GM19467 (cell line): Measurements from ENCODE around the gene RAB3IL1.
"Not testable (repeated sequence)": the region's sequence is repeated elsewhere in the genome, so short reads cannot be mapped to it uniquely, and the experiment has no call there.

Experiments
- ATAC-seq: cut with Tn5 transposase; IDR thresholded peaks from one replicate; pipeline ENCODE4 v1.9.1; 2021; ENCODE audit warnings: mild to moderate bottlenecking, moderate library complexity; ENCODE audit not compliant: unreplicated experiment

The RAB3IL1 gene

DNA sequence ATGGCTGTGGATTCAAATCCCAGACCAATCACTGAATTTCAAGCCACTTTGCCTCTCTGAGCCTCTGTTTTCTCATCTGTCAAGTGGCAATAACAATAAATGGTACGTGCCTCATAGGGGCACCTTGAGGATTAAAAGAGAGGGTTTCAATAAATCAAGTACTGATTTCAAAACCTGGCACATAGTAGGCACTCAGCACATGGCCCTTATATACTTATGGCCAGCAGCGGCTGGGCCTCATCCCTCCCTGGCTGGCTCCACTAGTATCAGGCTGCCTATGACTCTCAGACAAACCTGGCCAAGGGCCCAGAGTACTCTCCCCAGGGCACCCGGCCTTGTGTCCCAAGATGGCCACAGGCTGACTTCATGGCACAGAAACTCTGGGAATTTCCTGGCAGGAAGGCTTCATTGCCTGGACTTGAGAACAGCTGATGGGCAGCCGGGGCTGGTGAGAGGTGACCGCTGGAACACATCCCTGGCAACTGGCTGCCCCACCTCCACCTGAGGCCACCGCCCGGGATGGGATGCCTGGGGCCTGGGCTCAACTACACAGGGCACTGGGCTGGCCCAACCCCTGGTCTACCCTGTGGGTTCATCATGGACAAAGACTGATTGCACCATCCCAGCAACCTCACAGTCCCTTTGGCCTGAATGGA lies 29.4 kb downstream of the RAB3IL1 start:
- no peak for ATAC-seq

DNA sequence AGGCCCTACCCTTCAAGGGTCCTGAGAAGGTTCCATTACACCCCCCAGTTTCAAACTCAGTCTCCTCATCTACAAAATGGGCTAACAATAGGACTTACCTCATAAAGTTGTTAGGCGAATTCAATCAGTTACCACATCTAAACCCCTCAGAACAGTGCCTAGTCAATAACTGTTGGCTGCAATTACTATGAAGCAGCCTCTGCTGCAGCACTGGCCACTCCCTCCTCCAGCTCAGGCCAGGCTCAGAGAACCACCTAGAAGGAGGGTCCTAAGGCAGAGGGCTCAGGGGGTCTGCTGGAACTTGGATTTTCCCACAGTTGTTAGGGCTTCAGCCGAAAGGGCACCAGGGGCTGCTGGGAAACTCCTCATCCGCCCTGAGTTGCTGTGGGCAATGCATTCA lies 30.7 kb downstream of the RAB3IL1 start:
- no peak for ATAC-seq

DNA sequence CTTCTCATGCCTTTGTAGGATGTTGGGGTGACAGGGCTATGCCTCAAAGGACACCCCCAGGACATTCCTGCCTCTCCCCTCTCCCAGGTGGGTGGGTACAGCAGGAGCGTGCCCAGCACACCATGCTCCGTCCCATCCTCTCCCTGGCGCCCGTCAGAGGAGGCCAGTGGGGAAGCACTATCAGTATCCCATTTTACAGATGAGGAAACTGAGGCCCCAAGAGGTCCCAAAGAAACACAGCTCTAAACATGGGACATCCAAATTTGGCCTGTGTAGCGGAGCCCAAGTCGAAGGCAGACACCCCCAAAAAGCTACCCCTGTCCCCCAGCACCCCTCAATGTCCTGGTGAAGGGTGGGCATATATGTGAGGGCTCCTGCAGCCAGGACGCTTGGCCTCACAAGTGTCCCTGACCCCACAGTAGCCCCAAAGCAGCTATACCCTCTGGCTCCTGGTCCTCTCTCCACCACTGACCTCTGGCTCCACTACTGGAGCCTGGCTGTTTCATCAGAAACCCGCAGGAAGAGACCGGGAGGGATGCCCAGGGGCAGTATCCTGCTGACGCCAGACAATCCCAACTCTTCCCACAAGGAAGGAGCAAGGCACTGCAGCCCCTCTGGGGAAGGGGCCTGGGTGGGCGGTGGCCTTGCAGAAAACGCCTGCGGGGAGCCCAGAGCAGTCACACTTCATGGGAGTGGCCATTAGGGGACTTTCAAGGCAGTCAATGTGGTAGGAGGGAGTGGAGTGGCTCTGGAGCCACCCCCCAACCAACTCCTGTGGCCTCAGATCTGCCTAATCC lies 31.4 kb downstream of the RAB3IL1 start:
- ATAC-seq, result no peak

DNA sequence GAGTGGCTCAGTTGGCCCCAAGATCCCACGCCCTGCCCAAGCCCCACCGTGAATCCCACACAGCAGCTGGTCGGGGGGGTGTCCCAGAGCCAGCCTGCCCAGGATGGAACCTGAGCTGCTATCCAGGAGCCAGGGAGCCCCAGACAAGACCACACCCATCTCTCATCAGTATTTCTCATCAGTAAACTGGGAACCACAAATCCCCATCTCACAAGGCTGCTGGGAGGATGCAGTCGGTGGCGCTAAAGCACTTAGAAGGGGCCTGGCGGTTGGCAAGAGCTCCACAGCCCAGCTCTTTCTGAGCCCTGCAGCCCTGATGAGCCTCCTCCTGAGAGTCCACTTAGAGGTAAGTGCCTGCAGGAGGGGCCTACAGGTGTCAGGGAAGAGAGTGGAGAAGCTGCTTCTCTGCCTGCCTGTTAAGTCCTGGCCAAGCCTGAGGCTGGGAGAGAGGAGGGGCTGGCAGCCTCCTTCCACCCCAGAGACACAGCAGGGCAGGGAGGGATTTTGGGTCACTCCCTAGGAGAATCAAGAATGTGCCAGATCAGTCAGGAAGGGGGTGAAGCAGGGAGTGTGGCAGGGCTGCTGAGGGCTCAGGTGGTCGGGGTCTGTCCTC lies 32.1 kb downstream of the RAB3IL1 start:
- ATAC-seq, result no peak

DNA sequence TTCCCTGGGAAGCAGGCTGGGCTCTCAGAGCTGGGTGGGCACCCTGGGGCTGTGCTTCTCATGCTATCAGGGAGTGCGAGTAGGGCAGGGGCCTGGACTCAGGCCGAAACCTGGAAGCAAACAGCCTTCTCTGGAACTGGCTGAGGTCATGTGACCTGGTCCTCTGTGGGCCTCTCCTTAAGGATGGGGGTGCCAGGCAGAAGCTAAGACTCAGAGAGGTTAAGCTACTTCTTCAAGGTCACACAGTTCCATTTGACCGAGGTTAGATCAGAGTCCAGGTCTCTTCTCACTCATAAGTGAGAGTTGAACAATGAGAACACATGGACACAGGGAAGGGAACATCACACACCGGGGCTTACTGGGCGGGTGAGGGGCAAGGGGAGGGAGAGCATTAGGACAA lies 33.4 kb downstream of the RAB3IL1 start:
- no peak for ATAC-seq

DNA sequence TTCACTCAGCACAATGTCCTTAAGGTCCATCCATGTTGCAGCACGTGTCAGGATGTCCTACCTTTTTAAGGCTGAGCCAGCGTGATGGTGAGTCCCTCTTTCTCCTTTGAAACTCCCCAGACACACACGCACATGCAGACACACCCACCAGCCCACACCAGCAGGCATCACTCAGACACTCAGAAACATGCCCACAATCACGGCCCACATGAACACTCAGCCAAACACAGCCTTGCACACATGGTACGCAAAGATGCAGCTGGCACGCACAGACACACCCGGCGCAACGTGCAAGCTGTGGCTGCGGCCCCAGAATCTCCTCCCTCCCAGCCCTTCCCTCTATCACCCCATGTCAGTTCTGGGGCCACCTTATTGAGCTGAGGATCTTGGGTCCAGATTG lies 34.0 kb downstream of the RAB3IL1 start:
- no peak for ATAC-seq

DNA sequence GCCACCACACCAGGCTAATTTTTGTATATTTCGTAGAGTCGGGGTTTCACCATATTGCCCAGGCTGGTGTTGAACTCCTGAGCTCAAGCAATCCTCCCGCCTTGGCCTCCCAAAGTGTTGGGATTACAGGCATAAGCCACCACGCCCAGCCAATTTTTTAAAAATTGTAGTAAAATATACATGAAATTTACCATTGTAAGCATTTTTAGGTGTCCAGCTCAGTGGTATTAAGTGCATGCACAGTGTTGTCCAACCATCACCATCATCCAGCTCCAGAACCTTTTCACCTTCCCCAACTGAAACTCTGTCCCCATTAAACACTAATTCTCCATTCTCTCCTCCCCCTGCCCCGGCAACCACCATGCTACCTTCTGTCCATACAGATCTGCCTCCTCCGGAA lies 34.5 kb downstream of the RAB3IL1 start:
- ATAC-seq, result no peak

DNA sequence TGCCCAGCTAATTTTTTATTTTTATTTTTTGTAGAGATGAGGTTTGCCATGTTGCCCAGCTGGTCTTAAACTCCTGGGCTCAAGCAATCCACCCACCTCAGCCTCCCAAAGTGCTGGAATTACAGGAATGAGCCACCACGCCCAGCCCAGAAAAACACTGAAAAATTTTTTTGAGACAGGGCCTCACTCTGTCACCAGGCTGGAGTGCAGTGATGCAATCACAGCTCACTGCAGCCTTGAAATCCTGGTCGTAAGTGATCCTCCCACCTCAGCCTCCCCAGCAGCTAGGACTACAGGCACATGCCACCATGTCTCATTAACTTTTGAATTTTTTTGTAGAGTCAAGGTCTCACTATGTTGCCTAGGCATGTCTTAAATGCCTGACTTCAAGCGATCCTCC lies 35.1 kb downstream of the RAB3IL1 start:
- not testable (repeated sequence) for ATAC-seq

DNA sequence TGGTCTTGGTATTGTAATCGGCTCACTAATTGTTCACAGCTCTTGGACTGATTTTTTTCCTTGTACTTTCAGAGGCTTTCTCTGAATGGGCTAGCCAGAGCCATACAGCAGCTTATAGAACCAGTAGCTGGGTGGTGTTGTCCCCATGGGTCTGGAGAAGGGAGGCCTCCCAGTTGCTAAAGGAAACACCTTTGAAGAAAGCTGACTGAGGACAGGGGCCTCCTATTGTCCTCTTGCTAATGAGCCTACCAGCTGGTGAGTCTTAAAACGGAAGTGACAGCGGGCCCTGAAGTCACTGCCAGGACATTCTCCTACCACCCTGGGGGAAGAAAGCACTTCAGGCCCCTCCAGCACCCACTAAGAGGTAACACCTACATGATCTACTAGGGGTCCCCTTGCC lies 36.0 kb downstream of the RAB3IL1 start:
- no peak for ATAC-seq

DNA sequence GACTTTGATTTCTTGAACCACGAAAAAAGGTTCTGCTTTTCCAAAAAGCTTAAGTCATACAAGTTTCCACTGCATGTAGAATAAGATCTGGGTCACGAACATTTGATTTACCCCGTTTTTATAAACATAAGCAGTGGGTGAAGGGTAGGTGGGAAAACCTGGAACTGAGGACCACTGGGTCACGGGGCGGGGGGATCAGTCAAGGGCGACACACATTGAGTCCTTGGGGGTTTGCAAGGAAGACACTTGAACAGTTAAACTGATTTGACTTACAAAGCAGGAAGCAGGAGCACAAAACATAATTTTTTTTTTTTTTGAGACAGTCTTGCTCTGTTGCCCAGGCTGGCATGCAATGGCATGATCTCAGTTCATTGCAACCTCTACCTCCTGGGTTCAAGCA lies 36.9 kb downstream of the RAB3IL1 start:
- ATAC-seq, result no peak

DNA sequence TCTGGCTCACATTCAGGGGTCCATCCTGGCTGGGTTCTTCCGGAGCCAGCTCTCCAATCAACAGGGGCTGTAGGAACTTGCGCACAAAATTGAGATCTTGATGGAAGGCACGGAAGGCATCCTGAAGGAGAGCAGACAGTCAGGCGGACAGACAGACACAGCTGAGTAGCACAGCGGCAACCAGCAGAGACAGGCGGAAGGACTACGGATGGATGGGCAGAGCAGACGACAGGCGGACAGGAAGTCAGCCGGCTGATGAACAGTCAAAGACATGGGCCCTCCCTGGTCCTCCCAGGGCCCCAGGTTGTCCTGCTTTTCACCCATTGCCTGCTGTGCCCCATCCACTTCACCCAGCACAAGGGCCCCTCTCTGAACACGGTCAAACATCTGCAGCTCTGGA lies 37.3 kb downstream of the RAB3IL1 start:
- no peak for ATAC-seq

DNA sequence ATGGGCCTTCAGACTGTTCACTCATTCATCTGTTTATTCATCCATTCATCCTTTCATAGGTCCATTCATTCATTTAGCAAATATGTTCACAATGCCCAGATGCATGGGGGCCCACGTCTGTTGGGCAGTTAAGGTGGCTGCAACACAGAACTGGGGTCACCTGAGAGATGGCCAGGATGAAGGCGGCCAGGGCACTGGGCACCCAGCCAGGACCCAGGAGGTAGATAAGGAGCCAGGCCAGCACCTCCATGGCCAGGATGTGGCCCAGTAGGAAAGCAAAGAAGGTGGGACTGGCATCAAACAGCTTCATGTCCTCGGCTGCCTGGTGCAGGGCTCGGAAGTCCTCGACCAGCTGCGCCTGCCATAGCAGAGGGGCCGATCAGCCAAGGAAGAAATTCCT lies 38.2 kb downstream of the RAB3IL1 start:
- no peak for ATAC-seq

DNA sequence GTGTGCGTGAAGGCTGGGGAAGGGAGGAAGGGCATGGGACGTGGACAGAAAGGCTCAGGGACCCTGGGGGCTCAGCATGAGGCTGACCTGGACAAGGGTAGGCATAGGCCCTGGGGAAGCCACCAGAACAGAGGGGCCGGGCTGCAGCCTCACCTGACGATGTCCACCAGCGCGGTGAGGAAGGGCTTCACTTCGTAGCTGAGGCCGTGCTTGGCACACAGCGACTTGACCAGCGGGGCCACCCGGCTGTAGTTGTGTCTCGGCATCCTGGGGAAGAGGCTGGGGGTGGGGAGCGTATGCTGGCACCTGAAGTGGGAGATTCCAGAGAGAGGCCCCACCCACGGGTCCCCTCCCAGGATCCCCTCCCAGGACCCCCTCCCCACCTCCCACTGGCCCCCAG lies 41.7 kb downstream of the RAB3IL1 start:
- no peak for ATAC-seq

DNA sequence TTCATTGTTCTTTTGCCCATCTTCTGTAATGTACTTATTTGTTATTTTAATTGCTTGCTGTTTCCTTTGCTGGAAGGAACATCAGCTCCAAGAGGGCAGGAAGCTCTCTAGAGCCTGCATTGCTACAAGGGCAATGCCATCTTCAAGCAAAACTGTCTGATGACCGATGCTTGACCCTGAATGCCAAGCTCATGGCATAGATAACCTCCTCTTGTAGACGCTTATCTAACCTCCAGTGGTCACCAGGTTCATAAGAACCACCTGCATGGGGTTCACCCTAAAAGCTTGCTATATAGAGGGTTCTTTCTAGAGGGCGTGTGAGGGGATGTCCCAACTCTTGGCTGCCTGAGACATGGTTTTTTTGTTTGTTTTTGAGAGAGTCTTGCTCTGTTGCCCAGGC lies 42.5 kb downstream of the RAB3IL1 start:
- ATAC-seq, result no peak

DNA sequence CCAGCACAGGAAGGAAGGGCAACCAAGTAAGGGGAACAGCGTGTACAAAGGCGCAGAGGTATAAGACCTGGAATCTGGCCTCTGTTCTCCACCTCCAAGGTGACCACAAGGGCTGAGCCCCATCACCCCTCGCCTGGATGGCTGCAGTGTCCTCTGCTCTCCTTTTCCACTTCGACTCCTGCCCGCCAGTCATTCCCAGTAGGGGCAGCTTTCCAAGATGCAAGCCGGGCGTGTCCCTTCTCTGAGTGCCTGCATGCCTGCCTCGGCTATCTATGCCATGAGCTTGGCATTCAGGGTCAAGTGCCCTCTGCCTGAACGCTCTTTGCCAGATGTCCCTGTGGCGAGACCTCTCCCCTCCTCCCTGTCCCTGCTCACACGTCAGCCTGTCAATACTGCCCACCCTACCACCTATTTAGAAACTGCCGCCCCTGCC lies 43.0 kb downstream of the RAB3IL1 start:
- ATAC-seq, result no peak

DNA sequence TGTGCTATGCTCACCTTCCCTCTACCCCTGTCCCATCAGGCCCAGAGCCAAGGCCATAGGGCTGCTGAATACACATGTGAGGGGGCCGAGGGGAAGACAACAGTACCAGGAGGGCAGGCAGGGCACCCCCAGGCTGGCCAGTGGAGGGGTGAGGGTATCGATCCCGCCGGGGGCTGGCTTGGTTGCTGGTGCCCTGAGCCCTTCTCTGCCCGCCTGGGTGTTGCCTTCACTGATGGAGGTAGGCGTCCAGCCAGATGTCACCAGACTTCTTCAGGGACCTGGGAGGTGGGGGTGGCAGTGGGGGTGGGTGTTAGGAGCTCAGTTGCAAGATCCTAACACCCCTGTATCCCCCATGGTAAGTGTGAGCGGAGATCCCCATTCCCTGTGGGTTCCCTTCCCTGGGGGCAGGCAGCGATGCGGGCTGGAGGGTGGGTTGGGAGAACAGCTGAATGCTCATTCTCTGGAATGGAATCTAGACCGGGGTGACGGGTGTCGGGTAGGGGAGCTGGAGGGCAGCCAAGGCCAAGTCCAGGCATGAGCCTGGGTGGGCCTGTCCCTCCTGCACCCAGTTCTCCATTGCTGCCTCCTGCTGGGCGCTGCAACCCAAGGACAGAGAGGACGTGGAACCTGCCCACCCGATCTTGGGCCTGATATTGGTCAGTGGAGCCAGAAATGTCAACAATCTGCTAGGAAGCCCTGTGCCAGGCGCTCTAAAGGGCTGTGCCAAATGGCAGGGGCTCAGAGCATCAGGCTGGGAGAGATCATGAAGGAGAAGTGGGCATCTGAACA lies 43.6 kb downstream of the RAB3IL1 start:
- no peak for ATAC-seq

DNA sequence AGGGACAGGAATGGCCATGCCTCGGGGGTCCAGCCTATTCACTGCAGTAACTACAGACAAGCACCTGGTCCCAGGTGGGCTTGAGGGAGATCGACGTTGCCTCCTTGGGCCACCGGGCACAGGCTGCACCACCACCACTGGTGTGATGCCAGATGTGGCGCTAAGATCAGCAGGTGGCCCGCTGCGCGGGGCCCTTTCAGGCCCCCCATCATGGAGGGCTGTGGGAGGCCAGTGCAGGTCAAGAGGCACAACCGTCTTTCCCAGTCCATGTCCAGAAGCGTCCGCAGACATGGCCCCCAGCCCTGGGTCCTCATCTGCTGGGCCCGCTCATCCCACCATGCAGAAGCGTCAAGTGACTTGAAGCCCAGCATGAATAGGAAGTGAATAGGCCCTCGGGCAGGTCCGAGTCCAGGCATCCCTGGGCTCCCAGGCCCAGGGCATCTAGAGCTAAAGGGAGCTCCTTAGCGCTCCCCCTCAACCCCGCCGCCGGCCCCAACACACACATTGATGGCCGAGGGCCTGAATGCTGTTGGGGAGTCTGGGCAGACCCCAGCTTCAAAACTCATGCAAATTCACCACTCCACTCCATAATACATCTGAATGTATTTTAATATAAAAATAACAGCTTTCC lies 44.3 kb downstream of the RAB3IL1 start:
- ATAC-seq, result no peak

DNA sequence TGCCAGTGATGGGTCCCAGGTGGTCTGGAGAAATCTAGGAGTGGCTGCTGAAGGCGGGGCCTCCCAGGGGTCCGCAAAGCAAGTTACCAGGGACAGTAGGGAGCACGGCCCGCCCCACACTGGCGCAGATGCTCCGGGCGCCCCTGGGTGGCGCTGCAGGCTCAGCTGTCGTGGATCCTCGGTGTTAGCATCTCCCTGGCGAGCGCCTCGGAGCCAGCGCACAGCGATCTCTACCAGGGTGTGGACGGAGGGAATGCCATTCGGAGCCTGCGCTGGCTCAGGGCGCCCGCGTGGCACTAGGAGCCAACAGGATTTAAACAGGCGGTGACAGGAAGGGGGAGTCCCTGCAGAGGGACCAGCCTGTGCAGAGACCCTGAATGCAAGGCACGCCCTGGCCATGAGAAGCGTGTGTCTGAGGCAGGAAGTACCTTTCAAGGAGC lies 46.2 kb downstream of the RAB3IL1 start:
- ATAC-seq, result peak; percentile 67

DNA sequence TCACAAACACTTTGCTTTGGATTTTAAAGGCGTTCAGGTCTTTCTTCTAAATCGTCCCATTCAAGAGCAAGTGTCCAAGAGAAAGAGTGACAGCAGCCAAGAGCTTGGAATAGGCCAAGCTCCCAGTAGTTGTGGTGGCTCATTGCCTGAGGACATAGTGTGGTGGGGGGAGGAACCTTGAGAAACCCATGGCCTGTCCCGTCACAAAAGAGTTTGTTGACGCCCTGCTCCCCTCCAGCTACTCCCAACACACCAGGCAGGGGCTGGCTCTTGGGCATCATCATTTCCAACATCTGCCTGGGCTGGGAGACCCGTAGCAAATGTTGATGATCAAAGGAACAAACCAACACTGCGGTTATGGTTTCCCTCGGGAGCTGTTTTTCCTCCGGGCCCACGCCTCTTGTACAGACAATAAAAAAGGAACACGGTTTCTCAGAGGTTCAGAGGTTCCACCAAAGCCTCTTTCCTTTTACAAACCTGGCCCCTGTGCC lies 46.8 kb downstream of the RAB3IL1 start:
- ATAC-seq, result no peak

DNA sequence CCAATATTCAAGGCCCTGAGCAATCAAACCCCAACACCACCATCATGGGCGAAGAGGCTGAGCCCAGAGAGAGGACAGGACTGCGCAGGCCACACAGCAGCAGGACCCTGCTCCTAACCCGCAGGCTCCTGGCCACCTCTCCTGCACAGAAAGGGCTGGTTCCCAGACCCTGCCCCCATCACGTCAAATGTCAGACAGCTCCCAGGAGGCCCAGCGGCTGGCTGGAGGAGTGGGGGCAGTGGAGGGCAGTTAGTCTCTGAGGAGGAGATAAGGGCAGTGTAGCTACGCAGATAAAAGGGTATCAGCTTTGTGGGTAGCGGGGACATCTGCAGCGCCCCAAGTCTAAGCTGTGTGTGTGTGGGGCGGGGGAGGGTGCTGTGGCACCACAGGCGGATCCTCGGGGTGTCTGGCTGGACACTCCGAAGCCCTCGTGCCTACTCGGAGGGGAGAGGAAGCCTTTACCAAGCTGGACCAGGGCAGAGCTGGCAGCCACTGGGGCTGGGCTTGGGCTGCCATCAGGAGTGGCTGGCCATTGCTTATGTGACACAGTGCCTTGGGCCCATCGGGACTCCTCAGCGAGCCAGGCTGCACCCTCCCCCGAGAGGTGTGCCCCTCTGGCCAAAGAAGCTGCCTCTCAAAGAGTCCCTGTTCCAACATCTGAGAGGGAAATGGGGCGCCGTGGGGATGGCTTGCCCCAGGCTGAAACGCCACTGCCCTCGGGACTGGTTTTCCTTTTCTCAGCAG lies 47.5 kb downstream of the RAB3IL1 start:
- ATAC-seq, result no peak
